ENCODE results near the gene ADAD2.
A peak's percentile ranks its signal among the peaks of the same experiment; 100 is the strongest.
"Not testable (repeated sequence)": the region's sequence is repeated elsewhere in the genome, so short reads cannot be mapped to it uniquely, and the experiment has no call there.

ADAD2 gene

DNA sequence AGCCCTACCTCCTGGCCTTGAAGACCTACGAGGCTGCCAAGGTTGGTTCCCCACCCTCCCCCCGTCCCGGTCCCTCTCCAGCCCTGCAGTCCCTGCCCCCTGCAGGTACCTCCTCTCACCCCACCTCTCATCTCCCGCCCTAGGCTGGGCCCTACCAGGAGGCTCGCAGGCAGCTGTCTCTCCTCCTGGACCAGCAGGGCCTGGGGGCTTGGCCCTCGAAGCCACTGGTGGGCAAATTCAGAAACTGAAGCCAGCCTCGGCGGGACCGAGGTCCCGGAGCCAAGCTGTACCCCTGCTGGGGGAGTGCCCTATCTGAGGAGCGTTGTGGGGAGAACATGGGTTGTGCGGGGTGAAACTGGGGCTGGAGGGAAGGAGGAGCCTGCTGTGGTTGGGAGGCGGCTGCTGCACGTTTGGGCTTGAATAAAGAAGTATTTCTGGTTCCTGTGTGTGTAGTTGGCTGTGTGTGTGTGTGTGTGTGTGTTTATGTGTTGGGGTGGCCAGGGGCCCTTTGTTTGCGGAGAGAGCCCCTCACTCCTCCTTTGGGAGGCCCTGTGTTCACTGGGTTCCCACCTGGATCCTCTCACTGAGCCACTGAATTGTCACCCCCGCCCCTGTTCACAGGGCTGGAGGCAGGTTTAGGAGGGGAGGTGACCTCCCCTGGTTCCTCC is 5.9 kb downstream of the ADAD2 start:
- DNase-seq: no peak

DNA sequence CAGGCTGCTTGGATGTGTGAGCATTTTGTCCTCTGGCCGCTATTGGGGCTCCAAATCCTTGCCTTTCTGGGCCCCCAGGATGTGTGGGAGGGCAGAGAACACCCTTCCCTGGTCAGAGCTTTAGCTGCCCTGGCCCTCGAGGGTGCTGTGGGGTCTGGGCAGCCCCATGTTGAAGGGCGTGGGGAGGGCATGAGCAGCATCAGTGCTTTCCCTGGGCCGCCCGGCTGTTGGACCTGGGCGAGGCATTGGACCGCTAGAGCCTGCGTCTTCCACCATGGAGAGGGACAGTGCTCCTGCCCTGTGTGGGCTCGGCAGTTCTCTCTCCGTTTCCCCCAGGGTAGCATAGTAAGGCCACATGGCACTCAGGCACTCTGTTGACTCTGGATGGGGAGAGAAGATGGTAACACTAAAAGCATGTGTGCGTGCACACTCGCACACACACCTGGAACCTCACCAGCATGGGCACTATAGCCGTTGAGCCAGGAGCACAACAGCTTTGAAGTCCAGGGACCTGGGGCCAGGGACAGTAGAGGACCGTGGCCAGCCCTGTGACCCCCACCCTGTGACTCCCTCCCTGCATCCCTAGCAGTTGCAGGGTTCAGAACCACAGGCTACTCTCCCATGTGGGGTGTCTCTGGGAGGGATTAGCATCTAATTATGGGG is 6.6 kb downstream of the ADAD2 start:
- DNase-seq: no peak

DNA sequence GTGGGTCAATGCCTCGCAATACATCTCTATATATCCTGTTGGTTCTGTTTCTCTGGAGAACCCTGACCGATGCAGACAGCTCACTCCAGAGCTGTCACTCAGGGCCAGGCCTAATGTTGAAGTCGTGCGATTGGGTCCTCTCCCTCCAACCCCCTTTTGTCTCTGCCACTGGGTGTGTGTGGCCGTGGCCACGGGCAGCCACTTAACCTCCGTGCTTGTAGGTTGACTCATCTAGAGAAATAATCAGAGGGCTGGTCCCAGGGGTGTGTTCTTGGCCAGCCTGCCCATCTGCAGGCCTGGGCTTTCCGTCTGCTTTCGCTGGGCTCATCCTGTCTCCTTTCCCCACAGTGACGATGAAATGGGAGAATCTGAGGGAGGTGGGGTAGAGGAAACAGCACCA is 7.4 kb downstream of the ADAD2 start:
- no peak for DNase-seq

DNA sequence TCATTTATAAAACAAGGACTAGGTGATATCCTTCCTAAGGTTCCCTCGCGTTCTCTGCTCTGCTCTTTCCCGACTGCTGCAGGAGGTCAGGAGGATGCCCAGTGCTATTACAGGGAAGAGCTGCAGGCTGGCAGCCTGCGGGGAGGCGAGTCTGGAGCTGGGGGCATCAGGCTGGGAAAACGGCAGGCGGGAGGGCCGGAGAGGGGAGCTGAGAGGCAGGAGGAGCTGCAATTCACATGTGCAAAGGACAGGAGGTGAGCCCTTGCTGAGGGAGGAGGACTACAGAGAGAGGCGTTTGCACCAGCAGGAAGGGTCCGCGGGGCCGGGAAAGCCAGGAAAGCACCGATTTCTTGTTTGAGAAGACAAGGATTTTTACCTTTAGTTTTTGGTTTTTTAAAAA is 8.1 kb downstream of the ADAD2 start:
- no peak for DNase-seq

DNA sequence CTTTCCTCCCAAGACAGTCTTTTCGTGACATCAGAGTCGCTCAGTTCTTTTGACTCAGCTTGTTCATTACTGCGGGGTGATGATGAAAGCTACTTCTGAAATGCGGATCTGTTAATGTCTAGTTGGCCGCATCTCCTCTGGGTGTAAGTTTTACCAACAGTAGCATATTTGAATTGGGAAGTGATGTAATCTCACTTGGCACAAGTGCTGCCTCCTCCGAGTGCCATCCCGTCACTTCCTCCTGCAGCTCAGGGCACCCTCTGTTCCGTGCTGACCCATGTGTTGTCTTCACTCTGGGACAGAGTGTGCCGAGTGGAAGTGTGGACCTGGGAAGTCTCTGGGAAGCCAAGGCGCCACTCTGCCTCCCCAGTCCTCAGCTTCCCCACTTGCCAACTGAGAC is 8.9 kb downstream of the ADAD2 start:
- DNase-seq: no peak

DNA sequence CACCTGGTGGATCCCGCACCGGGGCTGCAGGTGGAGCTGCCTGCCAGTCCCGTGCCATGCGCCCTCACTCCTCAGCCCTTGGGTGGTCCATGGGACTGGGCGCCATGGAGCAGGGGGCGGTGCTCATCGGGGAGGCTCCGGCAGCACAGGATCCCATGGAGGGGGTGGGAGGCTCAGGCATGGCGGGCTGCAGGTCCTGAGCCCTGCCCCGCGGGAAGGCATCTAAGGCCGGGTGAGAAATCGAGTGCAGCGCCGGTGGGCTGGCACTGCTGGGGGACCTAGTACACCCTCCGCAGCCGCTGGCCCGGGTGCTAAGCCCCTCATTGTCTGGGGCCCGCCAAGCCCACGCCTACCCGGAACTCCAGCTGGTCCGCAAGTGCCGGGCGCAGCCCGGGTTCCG is 13.6 kb downstream of the ADAD2 start:
- not testable (repeated sequence) for DNase-seq

DNA sequence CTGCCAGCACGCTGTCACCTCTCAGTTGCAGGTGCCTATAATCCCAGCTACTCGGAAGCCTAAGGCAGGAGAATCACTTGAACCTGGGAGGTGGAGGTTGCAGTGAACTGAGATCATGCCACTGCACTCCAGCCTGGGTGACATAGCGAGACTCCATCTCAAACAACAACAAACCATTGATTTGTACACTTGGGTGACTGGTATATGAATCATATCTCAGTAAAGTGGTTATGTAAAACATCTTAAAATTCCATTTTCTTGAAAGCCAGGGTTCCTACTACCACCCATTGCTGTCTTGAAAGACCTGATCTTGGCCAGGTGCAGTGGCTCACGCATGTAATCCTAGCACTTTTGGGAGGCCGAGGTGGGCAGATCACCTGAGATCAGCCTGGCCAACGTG is 14.2 kb downstream of the ADAD2 start:
- DNase-seq: not testable (repeated sequence)

DNA sequence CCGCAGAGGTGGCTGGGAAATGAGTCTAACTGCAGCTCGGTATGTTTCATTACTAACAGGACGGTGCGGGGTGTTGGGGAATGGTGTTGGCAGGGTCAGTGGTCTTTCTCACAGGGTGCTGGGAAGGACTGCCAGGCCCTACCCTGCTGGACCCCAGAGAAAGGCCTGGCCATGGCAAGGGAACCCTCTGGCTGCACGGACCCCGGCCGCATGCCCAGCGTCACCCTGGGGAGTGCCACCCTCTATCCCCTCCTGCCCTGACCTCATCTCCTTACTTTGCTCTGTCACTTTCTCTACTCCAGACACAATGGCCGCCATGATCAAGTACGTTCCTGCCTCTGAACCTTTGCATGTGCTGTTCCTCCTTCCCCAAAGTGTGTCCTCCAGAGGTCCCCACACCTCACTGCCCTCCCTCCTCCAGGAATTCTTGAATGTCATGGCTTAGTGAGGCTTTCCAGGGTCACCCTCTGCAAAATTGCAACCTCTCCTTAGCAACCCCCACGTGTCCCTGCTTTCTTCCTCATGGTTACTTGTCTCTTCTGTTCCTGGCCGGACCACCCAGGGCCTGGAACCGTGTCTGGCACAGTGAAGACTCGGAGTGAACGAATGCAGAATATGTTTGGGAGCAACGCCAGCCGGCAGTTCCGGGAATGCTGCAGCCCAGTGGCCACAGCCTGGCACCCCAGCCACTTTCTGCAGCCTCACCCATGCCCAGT is 15.2 kb downstream of the ADAD2 start:
- no peak for DNase-seq

DNA sequence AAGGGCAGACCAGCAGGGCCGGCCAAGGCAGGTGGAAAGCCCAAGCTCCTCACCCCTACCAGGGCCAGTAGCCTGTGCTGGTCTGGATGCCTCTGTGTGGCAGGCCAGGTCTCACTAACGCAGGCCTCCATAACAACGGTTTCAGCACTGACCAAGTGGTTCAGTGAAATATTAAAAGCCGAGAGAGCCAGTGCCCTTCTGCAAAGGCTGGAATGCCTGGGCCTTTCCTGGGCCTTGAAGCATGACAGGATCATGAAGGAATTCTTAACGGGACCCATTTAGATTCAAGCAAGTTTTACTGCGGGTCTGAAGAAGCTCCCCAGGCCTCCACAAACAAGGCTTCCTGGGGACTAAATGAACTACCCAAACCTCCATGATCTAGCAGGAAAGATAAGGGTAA is 16.3 kb downstream of the ADAD2 start:
- no peak for DNase-seq

DNA sequence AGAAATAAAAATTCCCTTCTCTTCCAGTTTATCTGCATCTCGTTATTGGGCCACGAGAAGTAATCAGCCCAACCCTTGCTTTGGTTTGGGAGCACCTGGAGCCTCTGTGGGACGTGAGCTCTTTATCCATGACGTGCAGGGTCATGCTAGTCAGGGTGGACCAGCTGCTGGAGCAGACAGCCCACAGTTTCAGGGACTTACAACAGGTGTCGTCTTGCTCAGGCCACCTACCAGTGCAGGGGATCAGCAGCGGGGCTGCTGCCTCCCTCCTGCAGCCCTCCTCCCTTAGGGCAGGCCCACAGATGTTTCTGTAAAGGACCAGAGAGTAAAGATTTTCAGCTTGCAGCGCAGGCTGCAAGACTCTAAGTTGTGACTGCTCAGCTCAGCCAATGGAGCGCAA is 16.9 kb downstream of the ADAD2 start:
- no peak for DNase-seq

DNA sequence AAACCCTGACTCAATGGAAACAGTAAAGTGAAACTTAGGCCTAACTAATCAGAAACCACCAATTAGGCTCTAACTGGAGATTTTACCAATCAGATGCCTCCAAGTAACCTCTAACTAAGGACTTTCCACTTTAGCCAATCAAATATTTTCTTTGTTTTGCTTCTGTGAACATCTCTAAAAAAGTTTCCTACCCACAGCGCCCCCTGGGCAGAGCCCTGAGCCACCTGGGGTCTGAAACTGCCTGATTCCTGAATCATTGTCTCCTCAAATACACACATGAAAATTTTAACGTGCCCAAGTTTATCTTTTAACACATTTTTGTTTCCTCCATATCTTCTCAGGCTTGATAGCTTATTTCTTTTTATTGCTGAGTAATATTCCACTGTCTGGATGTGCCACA is 19.0 kb downstream of the ADAD2 start:
- DNase-seq: no peak

DNA sequence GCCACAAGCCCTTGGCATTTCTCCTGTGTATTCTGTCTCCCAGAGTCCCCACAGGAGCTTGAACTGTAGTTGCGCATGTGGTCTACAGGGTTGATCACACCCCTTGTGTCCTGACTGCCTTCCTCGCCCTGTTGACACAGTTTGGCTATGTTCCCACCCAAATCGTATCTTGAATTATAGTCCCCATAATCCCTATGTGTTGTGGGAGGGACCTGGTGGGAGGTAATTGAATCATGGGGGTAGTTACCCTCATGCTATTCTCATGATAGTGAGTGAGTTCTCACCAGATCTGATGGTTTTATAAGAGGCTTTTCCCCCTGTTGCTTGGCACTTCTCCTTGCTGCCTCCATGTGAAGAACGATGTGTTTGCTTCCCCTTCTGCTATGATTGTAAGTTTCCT is 21.2 kb downstream of the ADAD2 start:
- DNase-seq: no peak

DNA sequence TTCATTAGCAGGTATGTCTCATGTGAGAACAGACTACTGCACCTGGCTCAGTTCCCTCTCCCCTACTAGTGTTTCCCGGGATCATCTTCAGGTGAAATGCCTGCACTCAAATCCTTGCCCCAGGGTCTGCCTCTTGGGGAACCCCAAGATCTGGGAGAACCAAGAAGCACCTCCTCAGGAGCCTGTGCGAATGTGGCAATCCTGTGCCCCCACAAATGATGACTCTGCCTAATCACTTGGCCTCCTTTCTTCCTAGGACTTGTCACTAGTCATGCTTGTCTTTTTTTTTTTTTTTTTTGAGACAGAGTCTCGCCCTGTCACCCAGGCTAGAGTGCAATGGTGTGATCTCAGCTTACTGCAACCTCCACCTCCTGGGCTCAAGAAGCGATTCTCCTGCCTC is 21.7 kb downstream of the ADAD2 start:
- no peak for DNase-seq

DNA sequence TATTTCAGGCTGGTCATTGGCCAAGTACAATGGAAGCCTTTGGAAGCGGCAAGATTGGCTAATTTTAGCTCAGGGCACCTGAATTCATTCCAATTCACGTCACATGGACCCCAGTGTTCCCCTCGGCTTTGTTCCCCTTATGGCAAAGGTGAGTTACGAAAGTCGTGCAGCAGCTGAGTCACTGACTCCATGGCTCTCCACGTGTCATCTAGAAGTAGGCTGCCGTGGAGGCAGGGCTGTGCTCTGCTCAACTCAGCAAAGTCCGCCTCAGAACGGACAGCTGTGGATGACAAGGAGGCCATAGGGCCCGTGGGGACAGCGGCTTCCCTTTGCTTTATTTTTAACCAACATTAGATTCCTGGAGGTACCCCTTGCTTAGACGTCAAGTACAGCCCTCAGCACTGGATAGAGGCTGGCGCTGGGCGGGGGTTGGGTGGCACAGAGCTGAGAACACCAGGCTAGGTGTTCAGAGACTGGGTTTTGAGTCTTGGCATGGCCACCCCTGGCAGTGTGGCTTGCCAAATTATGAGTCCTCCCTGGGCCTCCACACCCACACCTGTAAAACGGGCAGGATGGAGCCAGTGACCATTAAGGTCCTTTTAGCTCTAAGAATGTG is 23.6 kb downstream of the ADAD2 start:
- no peak for DNase-seq

DNA sequence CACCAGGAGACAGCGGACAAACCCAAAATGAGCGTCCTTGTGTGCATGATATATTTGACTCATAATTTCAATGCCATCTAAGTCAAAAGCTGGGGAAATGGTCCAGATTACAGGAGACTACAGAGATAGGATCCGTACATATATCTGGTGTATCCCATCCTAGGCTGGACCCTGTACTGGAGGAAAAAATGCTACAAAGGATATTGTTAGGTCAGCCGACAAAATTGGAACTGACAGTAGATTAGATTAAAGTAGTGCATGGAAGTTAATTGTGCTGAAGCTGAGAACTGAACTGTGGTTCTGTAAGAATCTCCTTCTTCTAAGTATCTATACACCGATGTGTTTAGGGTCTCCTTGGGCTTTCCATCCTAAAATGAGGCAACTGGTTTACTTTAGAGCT is 24.6 kb downstream of the ADAD2 start:
- no peak for DNase-seq

DNA sequence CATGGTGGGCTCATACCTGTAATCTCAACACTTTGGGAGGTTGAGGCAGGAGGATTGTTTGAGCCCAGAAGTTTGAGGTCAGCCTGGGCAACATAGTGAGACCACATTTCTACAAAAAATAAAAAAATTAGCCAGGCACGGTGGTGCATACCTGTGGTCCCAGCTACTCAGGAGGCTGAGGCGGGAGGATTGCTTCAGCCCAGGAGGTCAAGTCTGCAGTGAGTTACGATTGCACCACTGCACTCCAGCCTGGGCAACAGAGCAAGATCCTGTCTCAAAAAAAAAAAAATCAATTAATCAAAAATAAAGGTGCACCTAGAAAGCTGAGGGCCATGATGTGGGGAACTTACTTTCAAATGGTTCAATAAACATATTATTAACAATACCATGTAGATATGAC is 25.2 kb downstream of the ADAD2 start:
- DNase-seq: not testable (repeated sequence)

DNA sequence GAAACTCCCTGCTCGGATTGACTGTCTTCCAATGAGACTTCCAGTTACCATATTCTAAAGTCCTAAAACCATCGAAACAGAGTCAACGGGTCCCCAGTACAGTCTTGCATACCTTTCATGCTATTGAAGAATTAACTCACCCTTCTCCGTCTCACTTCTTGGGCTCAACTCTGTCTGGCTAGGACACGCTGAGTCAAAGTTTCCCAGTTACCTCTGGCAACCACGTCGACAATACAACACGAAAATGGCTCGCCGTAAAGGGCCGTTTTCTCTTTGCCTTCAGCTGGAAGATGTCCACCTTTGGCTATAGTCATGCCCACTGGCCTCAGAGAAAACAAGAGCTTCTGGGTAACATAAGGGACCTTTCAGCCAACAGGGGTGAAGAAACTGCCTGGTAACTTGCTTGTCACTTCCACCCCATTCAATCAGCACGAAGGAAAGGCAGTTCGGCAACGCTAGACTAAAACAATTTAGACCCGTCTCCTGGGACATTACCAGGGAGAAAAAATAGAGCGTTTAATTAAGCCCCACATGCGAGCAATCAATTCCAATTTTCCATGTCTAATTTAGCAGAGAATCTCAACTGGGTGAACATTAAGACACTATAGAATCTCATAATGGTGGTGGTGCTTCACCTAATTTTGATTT is 27.3 kb downstream of the ADAD2 start:
- DNase-seq: no peak

DNA sequence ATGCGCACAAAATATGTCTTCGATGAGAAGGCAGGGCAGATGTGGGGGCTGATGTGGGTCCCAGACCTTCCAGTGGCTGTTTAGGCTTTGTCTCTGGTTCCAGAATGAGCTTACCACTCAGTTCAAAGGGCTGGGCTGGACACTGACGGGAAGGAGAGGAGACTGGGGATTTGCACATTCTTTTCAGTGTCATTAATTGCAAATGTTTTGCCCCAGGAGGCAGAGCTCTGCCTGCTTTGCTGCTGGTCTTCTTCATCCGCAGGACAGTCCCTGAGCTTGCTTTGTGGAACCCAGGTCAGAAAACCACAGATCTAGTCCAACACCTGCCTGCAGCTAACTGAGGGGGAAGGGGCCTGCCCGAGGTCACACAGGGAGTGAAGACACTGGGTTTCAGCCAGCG is 28.0 kb downstream of the ADAD2 start:
- no peak for DNase-seq

DNA sequence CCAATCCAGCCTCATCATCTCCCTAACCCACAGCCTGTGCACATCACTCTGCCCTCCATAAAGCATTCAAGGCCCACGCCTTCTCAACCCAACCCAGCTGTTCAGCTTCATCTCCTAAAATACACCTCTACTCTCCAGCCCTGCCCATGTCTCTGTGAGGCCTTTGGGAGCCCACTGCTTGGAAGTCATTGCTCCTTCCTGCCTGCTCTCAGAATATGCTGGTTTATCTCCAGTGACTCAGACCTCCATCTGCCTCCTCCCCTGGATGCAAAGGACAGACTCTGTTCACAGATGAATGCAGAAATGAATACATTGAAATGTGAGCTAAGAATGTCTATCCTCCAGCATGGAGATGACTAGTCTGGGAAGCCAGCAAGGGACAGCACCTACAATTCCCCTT is 29.9 kb downstream of the ADAD2 start:
- DNase-seq: peak; percentile 59

DNA sequence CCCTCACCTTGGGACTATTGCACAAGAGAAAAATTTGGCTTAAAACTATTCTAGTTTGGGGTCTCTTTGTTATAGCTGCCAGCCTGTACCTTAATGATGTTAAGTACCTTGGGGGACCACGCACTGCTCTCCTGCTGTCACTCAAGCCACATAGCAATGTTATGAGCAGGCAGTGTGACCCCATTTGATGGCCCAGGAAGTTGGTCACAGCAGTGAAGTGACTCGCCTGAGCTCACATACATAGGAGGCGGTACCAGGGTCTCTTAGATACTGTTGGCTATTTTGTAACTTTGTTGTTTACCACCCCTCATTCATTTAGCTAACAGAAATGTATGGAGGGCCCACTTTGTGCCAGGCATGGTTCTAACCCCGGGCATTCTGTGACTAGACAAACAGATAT is 32.5 kb downstream of the ADAD2 start:
- no peak for DNase-seq

DNA sequence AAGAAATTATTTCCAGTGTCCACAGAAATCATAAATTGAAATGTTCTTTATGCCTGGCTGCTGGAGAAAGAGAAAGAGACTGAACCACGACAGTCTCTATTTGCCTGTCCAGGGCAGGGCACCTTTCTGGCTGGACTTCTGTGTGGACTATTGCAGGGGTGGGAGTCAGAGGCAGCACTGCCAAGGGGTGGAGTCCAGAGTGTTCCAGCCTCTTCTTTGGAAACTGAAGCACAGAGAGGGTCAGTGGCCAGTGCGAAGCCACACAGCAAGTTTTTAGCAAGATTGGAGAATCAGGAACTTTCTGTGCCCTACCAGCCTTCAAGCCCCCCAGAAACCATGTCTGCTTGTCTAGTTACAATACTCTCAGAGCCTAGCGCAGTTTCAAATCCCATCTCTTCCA is 33.6 kb downstream of the ADAD2 start:
- DNase-seq: no peak

DNA sequence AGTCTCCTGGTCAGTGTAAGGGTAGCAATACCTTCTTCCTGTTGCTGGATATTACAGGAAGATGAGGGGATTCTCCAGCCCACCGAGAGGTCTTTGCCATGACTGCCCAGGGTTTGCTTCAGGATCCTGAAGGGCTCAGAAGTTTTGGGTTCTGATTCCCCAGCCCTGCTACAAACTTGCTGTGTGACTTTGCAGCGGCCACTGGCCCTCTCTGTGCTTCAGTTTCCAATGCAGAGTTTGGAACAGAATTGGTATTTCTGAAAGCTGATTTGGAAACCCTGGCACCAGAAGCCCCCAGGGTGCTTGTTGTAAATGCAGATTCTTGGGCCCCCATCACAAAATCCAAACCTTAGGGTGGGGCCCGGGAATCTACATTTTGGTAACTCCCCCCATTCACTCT is 34.2 kb downstream of the ADAD2 start:
- no peak for DNase-seq

DNA sequence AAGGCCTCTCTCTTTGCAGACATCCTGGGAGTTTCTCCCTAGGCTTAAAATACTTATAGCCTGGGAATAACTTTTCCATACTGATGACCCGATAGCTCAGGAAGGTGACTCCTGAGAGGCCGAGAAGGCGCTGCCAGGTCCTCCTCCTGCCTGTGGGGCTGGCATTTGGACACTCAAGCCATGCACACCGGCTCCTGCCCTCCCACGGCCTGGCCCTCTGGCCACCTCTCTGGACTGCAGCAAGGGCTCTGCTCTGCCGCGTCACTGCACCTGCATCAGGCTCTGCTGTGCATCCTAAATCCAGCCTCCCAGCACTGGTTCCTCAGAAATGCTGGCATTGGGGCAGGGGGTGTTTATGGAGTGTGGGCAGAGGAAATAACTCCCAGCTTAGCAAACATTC is 34.6 kb downstream of the ADAD2 start:
- no peak for DNase-seq

DNA sequence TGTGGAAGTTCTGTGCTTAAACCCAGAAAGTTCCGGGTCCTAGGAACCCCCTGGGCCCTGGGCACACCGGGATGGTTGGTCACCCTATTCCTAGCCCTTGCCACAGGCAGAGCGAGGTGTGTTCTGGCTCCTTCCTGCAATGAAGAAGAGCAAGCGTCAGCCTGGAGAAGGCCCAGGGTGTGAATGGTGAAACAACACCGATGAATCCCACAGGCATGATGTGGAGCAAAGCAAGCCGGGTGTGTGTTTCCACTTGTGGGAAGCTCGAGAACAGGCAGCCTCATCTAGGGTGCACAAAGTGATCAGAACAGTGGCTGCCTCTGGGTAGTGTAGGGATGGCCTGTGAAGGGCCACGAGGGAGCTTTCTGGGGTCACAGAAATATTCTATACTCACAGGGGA is 35.1 kb downstream of the ADAD2 start:
- no peak for DNase-seq
